GM12878 (cell line): Measurements from ENCODE around the gene LYRM4. TPM values are rescaled to one million over a fixed set of nuclear protein-coding genes. Genes with fewer than 3 reads are reported as not detected.
A peak's percentile ranks its signal among the peaks of the same experiment; 100 is the strongest.

Experiments
- BCL11A ChIP-seq: IDR thresholded peaks from 2 replicates; pipeline ENCODE4 v1.6.1; 2011; ENCODE audit warnings: low read depth, low read length
- CEBPB ChIP-seq, 2 experiments: fragments of 150-350 bp in 1 of 2; IDR thresholded peaks; 2 replicates each; pipeline ENCODE4 v1.6.1; 2012 to 2014; ENCODE audit warnings: low read depth in 2 of 2, low read length in 2 of 2, borderline replicate concordance in 1 of 2, inconsistent platforms in 1 of 2
- CHD1 ChIP-seq: IDR thresholded peaks from 2 replicates; pipeline ENCODE4 v1.6.1; 2012; ENCODE audit warnings: low read depth, low read length, improper control_type of control experiment
- CREB1 ChIP-seq: IDR thresholded peaks from 2 replicates; pipeline ENCODE4 v1.6.1; 2012; ENCODE audit warnings: low read depth, mild to moderate bottlenecking, inconsistent platforms
- IKZF2 ChIP-seq, 2 experiments: fragments of 450-650 bp; IDR thresholded peaks; 2 replicates each; pipeline ENCODE4 v1.6.1; 2017; ENCODE audit warnings: mild to moderate bottlenecking in 2 of 2, moderate library complexity in 2 of 2
- JUNB ChIP-seq: IDR thresholded peaks from 2 replicates; pipeline ENCODE4 v1.6.1; 2016; ENCODE audit warnings: antibody characterized with exemption, mild to moderate bottlenecking
- MLLT1 ChIP-seq: fragments of 450-650 bp; IDR thresholded peaks from 2 replicates; pipeline ENCODE4 v1.6.1; 2016; ENCODE audit warnings: mild to moderate bottlenecking
- MTA2 ChIP-seq: fragments of 450-650 bp; IDR thresholded peaks from 2 replicates; pipeline ENCODE4 v1.6.1; 2016; ENCODE audit warnings: low read depth, mild to moderate bottlenecking, moderate library complexity
- MXI1 ChIP-seq: fragments of 150-350 bp; IDR thresholded peaks from 2 replicates; pipeline ENCODE4 v1.6.1; 2011; ENCODE audit warnings: low read depth, mild to moderate bottlenecking, inconsistent platforms, low read length, improper control_type of control experiment
- NR2F1 ChIP-seq: fragments of 450-650 bp; conservative IDR thresholded peaks from 2 replicates; pipeline ENCODE4 v1.6.1; 2017; ENCODE audit warnings: mild to moderate bottlenecking
- NRF1 ChIP-seq: conservative IDR thresholded peaks from 2 replicates; pipeline ENCODE4 v1.6.1; 2011; ENCODE audit warnings: mild to moderate bottlenecking, low read depth, low read length, improper control_type of control experiment
- PAX5 ChIP-seq: IDR thresholded peaks from 2 replicates; pipeline ENCODE4 v1.6.1; 2011; ENCODE audit warnings: low read depth, low read length, borderline replicate concordance
- POLR2A ChIP-seq: IDR thresholded peaks from 2 replicates; pipeline ENCODE4 v1.6.1; 2011; ENCODE audit warnings: low read depth, mild to moderate bottlenecking, low read length
- STAT3 ChIP-seq: IDR thresholded peaks from 2 replicates; pipeline ENCODE4 v1.6.1; 2011; ENCODE audit warnings: low read depth, low read length, improper control_type of control experiment
- SUPT20H ChIP-seq: IDR thresholded peaks from 2 replicates; pipeline ENCODE4 v1.6.1; 2011; ENCODE audit warnings: low read depth, mild to moderate bottlenecking, low read length, moderate library complexity, borderline replicate concordance; ENCODE audit not compliant: control insufficient read depth
- TARDBP ChIP-seq: IDR thresholded peaks from 2 replicates; pipeline ENCODE4 v1.6.1; 2016; ENCODE audit warnings: borderline replicate concordance
- ZNF217 ChIP-seq: fragments of 450-650 bp; IDR thresholded peaks from 2 replicates; pipeline ENCODE4 v1.6.1; 2017; ENCODE audit warnings: antibody characterized with exemption, mild to moderate bottlenecking
- ZNF274 ChIP-seq: IDR thresholded peaks from one replicate; pipeline ENCODE4 v1.8.0; 2011; ENCODE audit not compliant: insufficient read length, insufficient read depth
- ZNF384 ChIP-seq: IDR thresholded peaks from 2 replicates; pipeline ENCODE4 v1.6.1; 2012; ENCODE audit warnings: low read depth, mild to moderate bottlenecking, low read length, improper control_type of control experiment, borderline replicate concordance
- polyA plus RNA-seq, 11 experiments: library from polyadenylated mRNA; depleted of rRNA in 4 of 11; unstranded in 6 of 11; stranded (reverse) in 5 of 11; fragments of >200 nt; fragmentation: Nextera tagmentation in 4 of 11; fragmentation: Illumina TruSeq in 1 of 11; extraction: Ambion mirVana in 4 of 11; extraction: Trizol in 1 of 11; gene quantifications; 1 replicate in 1 of 11; 2 replicates in 10 of 11; pipeline versions ENCODE4 v1.2.1 to v1.2.3, GENCODE V29; 2011 to 2016; ENCODE audit warnings: inconsistent platforms in 2 of 11, missing spikeins in 2 of 11, low read depth in 1 of 11
- total RNA-seq, 4 experiments: library from RNA; depleted of rRNA in 3 of 4; stranded (reverse); fragments of >200 nt in 3 of 4; fragmentation: Illumina TruSeq in 1 of 4; extraction: Trizol in 1 of 4; gene quantifications; 2 replicates each; pipeline versions ENCODE4 v1.2.1 to v1.2.3, GENCODE V29; 2013 to 2021
- TF ChIP-seq, protein P1 (sequence below): fragments of 150-350 bp; IDR thresholded peaks from 2 replicates; pipeline ENCODE4 v1.6.1; 2016; ENCODE audit warnings: low read depth, low read length
- TF ChIP-seq, protein P2 (sequence below): fragments of 450-650 bp; IDR thresholded peaks from 2 replicates; pipeline ENCODE4 v1.6.1; 2017; ENCODE audit warnings: borderline replicate concordance
- TF ChIP-seq, protein P3 (sequence below): IDR thresholded peaks from 2 replicates; pipeline ENCODE4 v1.6.1; 2012; ENCODE audit warnings: low read depth, low read length, improper control_type of control experiment

Gene LYRM4
- total and polyA plus RNA-seq, 10 of the 15 experiments (the other 5 are each of a cell fraction or from before 2014, with no cell fraction given), result 32.7 to 66.8 (median 44.0) TPM

DNA sequence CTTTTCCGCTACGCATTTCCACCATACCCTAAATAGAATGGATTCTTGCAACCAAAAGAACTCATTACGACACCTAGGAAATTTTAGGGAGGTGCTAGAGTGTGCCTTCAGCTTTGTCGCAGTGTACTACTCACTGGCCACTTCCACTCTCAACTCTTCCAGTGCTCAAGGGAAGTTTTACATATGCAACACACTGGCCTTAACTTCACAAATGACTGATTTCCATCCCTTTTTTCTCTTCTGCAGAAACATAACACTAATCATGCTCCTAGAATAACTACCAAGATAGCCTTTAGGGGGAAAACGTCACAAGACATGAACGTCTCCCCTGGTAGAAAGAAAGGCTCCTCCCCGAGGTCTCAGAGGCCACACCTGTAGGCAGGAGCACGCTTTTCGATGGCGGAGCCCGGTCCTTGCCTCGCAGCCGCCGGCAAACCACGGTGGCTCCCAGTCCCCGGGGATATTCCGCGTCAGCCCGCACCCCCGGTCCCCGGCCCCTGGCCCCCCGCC is 584 bp downstream of the LYRM4 start (continued):
- no peak for TF ChIP-seq CEBPB (IDR thresholded peaks at IDR 0.05; ENCODE audit: borderline replicate concordance in 1 of 2, low read depth in 2 of 2, low read length in 2 of 2)
- TF ChIP-seq ZNF274, result no peak
- TF ChIP-seq, protein P1, sequence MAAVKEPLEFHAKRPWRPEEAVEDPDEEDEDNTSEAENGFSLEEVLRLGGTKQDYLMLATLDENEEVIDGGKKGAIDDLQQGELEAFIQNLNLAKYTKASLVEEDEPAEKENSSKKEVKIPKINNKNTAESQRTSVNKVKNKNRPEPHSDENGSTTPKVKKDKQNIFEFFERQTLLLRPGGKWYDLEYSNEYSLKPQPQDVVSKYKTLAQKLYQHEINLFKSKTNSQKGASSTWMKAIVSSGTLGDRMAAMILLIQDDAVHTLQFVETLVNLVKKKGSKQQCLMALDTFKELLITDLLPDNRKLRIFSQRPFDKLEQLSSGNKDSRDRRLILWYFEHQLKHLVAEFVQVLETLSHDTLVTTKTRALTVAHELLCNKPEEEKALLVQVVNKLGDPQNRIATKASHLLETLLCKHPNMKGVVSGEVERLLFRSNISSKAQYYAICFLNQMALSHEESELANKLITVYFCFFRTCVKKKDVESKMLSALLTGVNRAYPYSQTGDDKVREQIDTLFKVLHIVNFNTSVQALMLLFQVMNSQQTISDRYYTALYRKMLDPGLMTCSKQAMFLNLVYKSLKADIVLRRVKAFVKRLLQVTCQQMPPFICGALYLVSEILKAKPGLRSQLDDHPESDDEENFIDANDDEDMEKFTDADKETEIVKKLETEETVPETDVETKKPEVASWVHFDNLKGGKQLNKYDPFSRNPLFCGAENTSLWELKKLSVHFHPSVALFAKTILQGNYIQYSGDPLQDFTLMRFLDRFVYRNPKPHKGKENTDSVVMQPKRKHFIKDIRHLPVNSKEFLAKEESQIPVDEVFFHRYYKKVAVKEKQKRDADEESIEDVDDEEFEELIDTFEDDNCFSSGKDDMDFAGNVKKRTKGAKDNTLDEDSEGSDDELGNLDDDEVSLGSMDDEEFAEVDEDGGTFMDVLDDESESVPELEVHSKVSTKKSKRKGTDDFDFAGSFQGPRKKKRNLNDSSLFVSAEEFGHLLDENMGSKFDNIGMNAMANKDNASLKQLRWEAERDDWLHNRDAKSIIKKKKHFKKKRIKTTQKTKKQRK, result no peak
- no peak for TF ChIP-seq ZNF384
- no peak for TF ChIP-seq NRF1
- TF ChIP-seq, protein P2, sequence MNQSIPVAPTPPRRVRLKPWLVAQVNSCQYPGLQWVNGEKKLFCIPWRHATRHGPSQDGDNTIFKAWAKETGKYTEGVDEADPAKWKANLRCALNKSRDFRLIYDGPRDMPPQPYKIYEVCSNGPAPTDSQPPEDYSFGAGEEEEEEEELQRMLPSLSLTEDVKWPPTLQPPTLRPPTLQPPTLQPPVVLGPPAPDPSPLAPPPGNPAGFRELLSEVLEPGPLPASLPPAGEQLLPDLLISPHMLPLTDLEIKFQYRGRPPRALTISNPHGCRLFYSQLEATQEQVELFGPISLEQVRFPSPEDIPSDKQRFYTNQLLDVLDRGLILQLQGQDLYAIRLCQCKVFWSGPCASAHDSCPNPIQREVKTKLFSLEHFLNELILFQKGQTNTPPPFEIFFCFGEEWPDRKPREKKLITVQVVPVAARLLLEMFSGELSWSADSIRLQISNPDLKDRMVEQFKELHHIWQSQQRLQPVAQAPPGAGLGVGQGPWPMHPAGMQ, result no peak
- no peak for TF ChIP-seq SUPT20H
- TF ChIP-seq POLR2A, result peak; percentile 61
- peak; percentile 76; the same call in 1 of the 2 replicates for TF ChIP-seq MXI1
- TF ChIP-seq IKZF2 (IDR thresholded peaks at IDR 0.05), result 0 out of 4 replicates have a peak, but pooled peaks of 1 of the 2 experiments have one; percentile 17
- no peak for TF ChIP-seq PAX5
- no peak for TF ChIP-seq STAT3
- no peak for TF ChIP-seq TARDBP
- TF ChIP-seq NR2F1, result no peak
- TF ChIP-seq, protein P3, sequence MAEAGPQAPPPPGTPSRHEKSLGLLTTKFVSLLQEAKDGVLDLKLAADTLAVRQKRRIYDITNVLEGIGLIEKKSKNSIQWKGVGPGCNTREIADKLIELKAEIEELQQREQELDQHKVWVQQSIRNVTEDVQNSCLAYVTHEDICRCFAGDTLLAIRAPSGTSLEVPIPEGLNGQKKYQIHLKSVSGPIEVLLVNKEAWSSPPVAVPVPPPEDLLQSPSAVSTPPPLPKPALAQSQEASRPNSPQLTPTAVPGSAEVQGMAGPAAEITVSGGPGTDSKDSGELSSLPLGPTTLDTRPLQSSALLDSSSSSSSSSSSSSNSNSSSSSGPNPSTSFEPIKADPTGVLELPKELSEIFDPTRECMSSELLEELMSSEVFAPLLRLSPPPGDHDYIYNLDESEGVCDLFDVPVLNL, result no peak
- TF ChIP-seq MLLT1, result no peak
- no peak for TF ChIP-seq CHD1
- no peak for TF ChIP-seq JUNB
- TF ChIP-seq MTA2, result 0 out of 2 replicates have a peak, but pooled peaks have one; percentile 38
- TF ChIP-seq BCL11A, result no peak
- peak; percentile 33; the same call in 1 of the 2 replicates for TF ChIP-seq CREB1
- no peak for TF ChIP-seq ZNF217
